Measurements from ENCODE around the gene BRD1.
"Not testable (repeated sequence)": the region's sequence is repeated elsewhere in the genome, so short reads cannot be mapped to it uniquely, and the experiment has no call there.

BRD1 gene

GRCh38 chr22:49783036-49783746 is 44.5 kb downstream of the BRD1 start:
- DNase-seq (ENCODE audit: low read depth): no peak

GRCh38 chr22:49781886-49782285 is 45.8 kb downstream of the BRD1 start:
- DNase-seq (ENCODE audit: low read depth): not testable (repeated sequence)

GRCh38 chr22:49781289-49781782 is 46.3 kb downstream of the BRD1 start:
- no peak for DNase-seq (ENCODE audit: low read depth)

- no peak for DNase-seq (ENCODE audit: low read depth)
Observed at GRCh38 chr22:49780698-49781288, 46.9 kb downstream of the BRD1 start.

- no peak for DNase-seq (ENCODE audit: low read depth)
Observed at GRCh38 chr22:49779853-49780697, 47.6 kb downstream of the BRD1 start.

GRCh38 chr22:49779211-49779610 is 48.5 kb downstream of the BRD1 start:
- DNase-seq (ENCODE audit: low read depth): no peak

- DNase-seq (ENCODE audit: low read depth): no peak
Observed at GRCh38 chr22:49777569-49778249, 50.0 kb downstream of the BRD1 start.

DNA sequence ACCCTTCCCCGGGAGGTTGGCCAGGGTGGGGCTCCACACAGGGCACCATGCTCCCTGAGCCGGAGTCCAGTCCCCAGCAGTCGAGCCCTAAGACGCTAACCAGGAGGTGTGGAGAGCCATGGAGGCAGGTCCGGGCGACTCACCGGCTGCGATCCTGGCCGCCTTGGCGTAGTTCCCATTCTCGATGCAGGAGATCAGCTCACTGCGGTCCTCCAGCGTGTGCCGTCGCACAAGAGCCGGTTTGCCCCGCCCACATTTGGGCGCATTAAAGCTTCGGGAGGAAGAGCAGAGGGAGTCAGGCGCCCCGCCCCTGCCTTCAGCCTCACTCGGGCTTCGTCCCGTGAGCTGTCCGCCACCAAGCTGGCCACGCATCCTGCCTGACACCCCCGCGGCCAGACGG is 50.8 kb downstream of the BRD1 start:
- DNase-seq (ENCODE audit: low read depth): no peak

DNA sequence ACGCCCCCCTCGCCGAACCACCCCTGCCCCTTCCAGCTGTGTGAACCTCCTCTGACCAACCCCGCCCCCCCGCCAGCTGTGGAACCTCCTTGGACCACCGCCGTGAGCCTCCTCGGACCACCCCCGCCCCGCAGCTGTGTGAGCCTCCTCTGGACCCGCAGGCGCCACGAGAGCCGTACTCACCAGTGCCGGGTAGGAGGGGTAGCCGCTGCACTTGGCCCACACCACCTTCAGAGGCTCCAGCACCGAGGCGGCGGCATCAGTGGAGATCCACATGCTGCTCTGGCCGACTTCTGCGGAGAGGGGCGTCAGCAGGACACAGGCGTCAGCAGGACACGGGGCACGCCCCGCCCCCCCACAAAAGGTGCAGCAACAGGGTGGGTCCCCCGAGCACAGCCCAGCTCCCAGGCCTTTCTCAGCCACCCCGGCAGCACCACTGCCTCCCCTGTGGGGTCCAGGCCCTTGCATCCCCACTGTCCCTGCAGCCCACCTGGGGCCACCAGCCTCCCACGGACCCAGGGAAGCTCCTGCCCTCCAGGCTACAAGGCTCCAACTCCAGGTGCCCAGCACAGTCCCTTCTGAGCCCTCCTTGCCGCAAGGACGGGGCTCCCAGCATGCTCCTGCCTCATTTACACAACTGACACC is 51.7 kb downstream of the BRD1 start:
- DNase-seq (ENCODE audit: low read depth): no peak

GRCh38 chr22:49775191-49775866 is 52.3 kb downstream of the BRD1 start:
- DNase-seq (ENCODE audit: low read depth): no peak

- DNase-seq (ENCODE audit: low read depth): no peak
Observed at GRCh38 chr22:49774499-49775151, 53.0 kb downstream of the BRD1 start.

DNA sequence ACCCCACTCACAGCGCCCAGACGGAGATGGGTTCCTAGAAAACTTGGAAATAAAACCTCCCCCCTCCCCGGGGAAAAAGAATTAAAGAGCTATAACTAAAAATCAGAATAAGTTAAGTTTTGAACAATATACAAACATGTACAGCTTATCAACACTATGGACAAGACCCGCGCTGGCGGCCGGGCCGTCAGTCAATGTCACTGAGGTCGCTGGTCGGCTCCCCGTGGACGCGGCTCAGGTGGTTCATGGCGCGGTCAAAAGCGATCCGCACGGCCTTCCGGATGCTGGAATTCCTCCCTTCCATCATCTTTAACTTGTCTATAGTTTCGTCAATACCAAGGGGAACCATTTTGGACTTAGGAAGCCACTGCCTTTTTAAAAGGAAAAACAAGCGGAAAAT is 53.6 kb downstream of the BRD1 start:
- DNase-seq (ENCODE audit: low read depth): no peak

- no peak for DNase-seq (ENCODE audit: low read depth)
Observed at GRCh38 chr22:49773531-49773930, 54.1 kb downstream of the BRD1 start.

DNA sequence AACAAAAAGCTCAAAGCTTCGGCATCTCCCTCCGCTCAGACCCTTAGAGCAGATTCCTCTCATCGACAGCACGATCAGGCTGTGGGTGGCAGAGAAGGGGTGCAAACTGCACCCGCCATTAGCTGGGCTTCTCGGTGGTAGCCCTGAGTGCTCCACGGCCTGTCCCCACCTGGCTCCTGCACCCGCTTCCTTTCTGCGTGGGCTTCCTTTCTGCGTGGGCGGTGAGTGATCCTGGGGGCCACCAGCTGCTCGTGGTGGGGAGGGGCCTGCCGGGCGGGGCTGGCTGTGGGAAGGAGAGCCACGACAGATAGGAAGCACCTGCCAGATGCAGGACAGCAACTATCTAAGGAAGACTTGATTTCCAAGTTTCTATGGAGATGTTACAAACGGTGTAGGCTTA is 55.0 kb downstream of the BRD1 start:
- DNase-seq (ENCODE audit: low read depth): no peak

DNA sequence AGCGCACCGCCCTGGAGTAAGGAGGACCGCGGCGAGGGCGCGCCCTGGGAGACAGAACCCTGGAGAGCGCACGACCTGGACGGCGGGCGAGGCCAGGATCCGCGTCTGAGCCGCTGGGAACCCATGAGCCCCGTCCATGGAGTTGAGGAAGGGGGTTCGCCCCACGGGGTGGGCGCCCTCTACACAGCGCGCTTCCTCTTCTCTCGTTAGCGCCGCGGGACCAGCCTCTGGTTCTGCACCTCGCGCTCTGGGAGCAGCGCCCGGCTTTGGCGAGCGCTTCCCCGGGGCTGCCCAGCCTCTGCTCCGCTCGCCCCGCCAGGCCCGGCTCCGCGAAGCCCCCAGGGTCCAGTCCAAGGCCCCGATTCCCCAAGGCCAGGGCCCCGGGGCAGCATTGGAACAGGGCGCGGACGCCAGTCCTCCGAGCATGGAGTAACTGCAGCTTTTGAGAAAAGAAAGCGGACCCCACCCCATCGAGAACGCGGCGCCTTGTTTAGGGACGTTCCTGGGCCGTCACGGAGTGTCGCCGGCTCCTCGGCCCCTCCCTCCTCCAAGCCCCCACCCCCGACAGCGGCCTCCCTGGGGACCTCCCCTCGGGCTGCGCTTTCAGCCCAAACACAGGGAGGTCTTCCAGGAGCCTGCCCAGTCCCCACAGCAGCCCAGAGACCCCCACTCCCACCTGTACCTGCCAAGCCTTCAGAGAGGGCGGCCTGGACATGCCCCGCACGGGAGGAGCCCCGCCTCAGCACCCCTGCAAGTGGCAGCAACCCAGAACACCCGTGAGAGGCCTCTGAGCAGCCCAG is 56.2 kb downstream of the BRD1 start:
- DNase-seq (ENCODE audit: low read depth): no peak

DNA sequence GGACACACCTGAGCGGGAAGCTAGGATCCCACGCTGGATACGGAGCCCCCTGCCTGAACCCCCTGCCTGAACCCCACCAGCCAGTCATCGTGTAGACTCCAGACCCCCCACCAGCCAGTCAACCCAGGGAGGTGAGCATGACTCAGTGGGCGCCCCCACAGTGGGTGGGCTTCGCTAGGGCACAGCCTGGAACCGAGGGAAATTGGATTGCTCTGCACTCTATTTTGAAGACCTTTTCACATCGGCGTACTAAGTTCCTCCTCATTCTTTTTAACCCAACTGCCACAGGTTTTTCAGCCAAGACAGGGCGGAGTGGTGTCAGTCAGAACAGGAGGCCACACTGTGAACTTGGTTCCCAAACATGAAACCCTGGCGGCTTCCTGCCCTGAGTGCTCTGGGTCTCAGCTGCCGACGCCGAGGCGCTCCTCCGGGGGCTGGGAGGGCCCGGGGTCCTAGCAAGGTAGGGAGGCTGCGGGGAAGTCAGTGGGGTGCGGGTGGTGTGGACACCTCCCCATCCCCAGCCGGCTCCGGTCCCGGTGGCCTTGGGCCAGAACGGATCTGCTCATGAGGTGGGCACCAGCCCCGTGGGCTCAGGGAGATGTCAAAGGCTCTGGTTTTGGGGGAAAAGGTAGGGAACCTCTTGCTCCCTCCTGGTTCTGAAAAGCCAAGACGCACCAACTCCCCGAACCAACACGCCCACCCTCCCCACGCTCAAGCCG is 57.0 kb downstream of the BRD1 start:
- no peak for DNase-seq (ENCODE audit: low read depth)

DNA sequence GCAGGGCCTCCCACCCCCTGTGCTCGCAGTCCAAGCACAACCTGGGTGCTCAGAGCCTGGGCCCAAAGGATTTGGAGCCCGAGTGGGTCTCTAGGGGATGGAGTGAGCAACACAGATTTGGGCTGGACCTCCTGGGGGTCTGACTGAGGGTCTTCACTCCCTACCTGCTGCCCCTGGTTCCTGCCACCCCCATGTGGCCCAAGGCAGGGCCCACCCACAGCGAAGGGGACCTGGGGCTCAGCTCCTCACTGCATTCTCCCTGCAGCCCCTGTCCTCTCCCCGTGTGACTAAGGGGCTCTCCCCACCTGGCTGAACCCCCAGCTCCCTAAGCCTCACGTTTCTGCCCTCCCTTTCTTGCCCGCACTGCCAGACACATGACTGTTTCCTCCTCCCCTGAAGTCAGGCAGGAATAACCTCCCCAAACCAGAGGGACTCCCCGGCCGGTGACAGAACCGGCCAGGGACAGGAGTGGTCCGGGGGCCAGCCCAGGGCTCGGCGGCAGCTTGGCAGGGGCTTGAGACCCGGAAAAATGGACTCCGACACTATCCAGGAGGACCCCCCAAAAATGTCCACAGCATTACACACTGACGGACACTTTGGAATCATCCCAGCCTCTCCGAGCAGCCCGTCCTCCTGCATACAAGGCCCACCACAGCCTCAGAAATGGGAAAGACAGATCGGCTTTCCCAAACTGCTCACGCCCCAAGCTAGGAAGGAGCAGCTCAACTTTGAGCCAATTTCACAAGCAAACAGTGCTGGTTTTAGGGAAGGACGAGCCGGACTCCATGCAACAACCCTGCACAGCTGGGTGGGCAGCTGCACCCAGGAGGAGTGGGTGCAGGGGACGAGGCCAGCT is 57.8 kb downstream of the BRD1 start:
- DNase-seq (ENCODE audit: low read depth): no peak
